GM21390 (cell line): Measurements from ENCODE around the gene UBE2M.

Experiments used
- ATAC-seq: cut with Tn5 transposase; IDR thresholded peaks from one replicate; pipeline ENCODE4 v1.9.1; 2021; ENCODE audit not compliant: unreplicated experiment

The UBE2M gene

GRCh38 chr19:58555920-58556621, 2.3 kb downstream of the UBE2M start:
- no peak for ATAC-seq

GRCh38 chr19:58555369-58555885, 3.0 kb downstream of the UBE2M start:
- no peak for ATAC-seq

- peak; percentile 27 for ATAC-seq
Observed at GRCh38 chr19:58554494-58555368, 3.7 kb downstream of the UBE2M start, which contains the start of gene CHMP2A. TSS of gene CHMP2A (minus strand) at chr19:58555105. CDS start at chr19:58554212, 893 bp downstream.

- no peak for ATAC-seq
Observed at GRCh38 chr19:58553799-58554493, 4.5 kb downstream of the UBE2M start.

GRCh38 chr19:58552655-58553054, 5.8 kb downstream of the UBE2M start:
- no peak for ATAC-seq

GRCh38 chr19:58551577-58552471, 6.6 kb downstream of the UBE2M start:
- no peak for ATAC-seq

- no peak for ATAC-seq
Observed at GRCh38 chr19:58551123-58551497, 7.3 kb downstream of the UBE2M start.

GRCh38 chr19:58550362-58551122, 7.9 kb downstream of the UBE2M start:
- ATAC-seq, result no peak

- no peak for ATAC-seq
Observed at GRCh38 chr19:58549664-58550361, 8.6 kb downstream of the UBE2M start.

- ATAC-seq, result no peak
Observed at GRCh38 chr19:58548859-58549663, 9.3 kb downstream of the UBE2M start.

GRCh38 chr19:58547323-58548312, 10.8 kb downstream of the UBE2M start:
- ATAC-seq, result no peak

- ATAC-seq, result no peak
Observed at GRCh38 chr19:58546019-58546530, 12.3 kb downstream of the UBE2M start.

GRCh38 chr19:58545286-58546018, 13.0 kb downstream of the UBE2M start:
- no peak for ATAC-seq

GRCh38 chr19:58544591-58545285, 13.7 kb downstream of the UBE2M start:
- ATAC-seq, result peak; percentile 44

GRCh38 chr19:58543826-58544590, 14.4 kb downstream of the UBE2M start, which contains the start of gene TRIM28:
TSS of gene TRIM28 (plus strand) at chr19:58544064. CDS start at chr19:58544758, 694 bp downstream.
- ATAC-seq, result peak; percentile 79
